Right lobe of liver (tissue), 6 donors: ENCODE results near the gene RTF1. TPM values are rescaled to one million over a fixed set of nuclear protein-coding genes. Genes with fewer than 3 reads are reported as not detected.
A peak's percentile ranks its signal among the peaks of the same experiment; 100 is the strongest.

ENCODE experiments used
- ATAC-seq, 4 donors: fragments of 200-7000 bp; cut with Tn5 transposase; one replicate each; pipeline ENCODE4 v1.9.1; 2020; ENCODE audit warnings: mild to moderate bottlenecking in 4 of 4, moderate library complexity in 4 of 4
- DNase-seq, 3 donors: peaks; one replicate each; pipeline ENCODE4 v3.0.0-alpha.2; 2020
- H3K27ac ChIP-seq, 3 donors: fragments of 200-600 bp; one replicate each; pipeline ENCODE4 v1.8.0; 2022
- H3K27me3 ChIP-seq, 2 donors: fragments of 200-600 bp; one replicate each; pipeline ENCODE4 v1.8.0; 2022
- H3K36me3 ChIP-seq, 4 donors: fragments of 200-600 bp; sonication (generic) in 1 of 4; one replicate each; pipeline versions ENCODE4 v1.5.1 to v1.8.0; 2017 to 2022; ENCODE audit warnings: control low read depth in 1 of 4
- H3K4me1 ChIP-seq, 4 donors: fragments of 200-600 bp; sonication (generic) in 1 of 4; one replicate each; pipeline versions ENCODE4 v1.5.1 to v1.8.0; 2017 to 2022; ENCODE audit warnings: control low read depth in 1 of 4
- H3K4me3 ChIP-seq, 3 donors: fragments of 200-600 bp; one replicate each; pipeline ENCODE4 v1.8.0; 2022
- H3K9me3 ChIP-seq, 4 donors: fragments of 200-600 bp; sonication (generic) in 1 of 4; one replicate each; pipeline versions ENCODE4 v1.5.1 to v1.8.0; 2017 to 2022; ENCODE audit warnings: control low read depth in 1 of 4
- POLR2A ChIP-seq: fragments of 450-650 bp; IDR thresholded peaks from one replicate; pipeline ENCODE4 v1.6.1; 2017; ENCODE audit warnings: antibody characterized with exemption, mild to moderate bottlenecking
- WGBS: methylation state at CpG from one replicate; pipeline ENCODE4 v1.1.6; 2018; ENCODE audit warnings: low coverage, low lambda C conversion rate; ENCODE audit not compliant: insufficient coverage; ENCODE audit errors: missing lambda C conversion rate; 5-methylcytosine and 5-hydroxymethylcytosine counted together
- intact Hi-C, 2 donors: fragments of 100-400 bp; cut with DNase I; formaldehyde crosslinking; loops; one replicate each; pipeline versions ENCODE4 v1.11.2 to v1.14.1; 2022
- total RNA-seq, 6 experiments: library from RNA; depleted of rRNA in 2 of 6; stranded (reverse); fragments of >200 nt in 2 of 6; fragmentation: NEBNext Ultra II Directional in 3 of 6; extraction: Animal tissue kit (Norgen Biotek cat#: 25700) in 3 of 6; gene quantifications; one replicate each; pipeline versions ENCODE4 v1.1.0 to v1.2.4, GENCODE V29; 2016 to 2023
- TF ChIP-seq, protein P1 (sequence below), 4 donors: fragments of 200-600 bp in 3 of 4; fragments of 450-650 bp in 1 of 4; IDR thresholded peaks; one replicate each; pipeline versions ENCODE4 v1.5.1 to v1.8.0; 2016 to 2022; ENCODE audit warnings: antibody characterized with exemption in 4 of 4, mild to moderate bottlenecking in 2 of 4
- donor health status: DM: no; HTN: yes; CAD: no.
- donor health status: DM: no; HTN: no; CAD: no.
- donor health status: DM: no; HTN: no; CAD: no.
- donor health status: DM: no; HTN: yes; CAD: no.
- donor health status: DM: no; HTN: yes; CAD: no.

RTF1 gene
- total RNA-seq, 6 experiments from 2014 or later = 10.5 to 21.5 (median 14.2) TPM

DNA sequence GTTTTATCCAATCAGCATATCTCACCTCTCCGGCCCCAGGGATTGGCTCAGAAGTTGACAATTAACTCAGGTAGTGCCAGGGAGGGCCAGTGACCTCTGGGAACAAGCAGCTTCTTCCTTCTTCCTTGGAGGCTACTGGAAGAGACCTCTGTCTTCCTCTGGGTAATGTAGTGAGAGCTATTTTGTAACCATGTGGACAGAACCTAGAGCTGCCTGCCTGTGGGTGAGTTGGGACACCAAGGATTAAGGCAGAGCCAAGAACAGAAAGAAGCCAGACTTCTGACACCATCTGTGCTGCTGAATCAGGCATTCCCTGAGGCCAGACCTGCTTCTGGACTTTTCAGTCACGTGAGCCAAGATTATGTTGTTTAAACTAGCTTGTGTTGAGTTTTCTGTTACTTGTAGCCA lies 8.7 kb upstream of the RTF1 start:
- ATAC-seq = peak in 1 of 4 donors; percentile 28

DNA sequence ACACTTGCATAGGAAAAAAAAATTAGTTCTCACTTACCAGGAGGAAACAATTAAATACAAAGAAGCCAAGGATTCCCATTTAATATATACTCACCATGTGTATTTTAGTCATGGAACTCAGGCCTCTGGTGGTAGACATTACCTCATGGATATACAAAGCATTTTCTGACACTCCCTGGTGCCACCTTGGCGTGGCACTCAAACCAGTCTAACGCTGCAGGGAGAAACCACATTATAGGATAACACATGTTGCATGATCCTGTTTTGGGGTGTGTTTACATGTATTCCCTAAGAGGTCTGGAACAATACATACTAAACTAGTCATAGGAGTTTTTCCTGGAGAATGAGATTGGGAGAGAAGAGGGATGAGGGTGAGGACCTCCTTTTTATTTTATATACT lies 5.9 kb upstream of the RTF1 start:
- Histone ChIP-seq H3K27ac (no peak overlapping the region), H3K4me3 (no peak overlapping the region), H3K27me3 (no peaks in the 10 kb centered on the region), H3K36me3 (no peaks in the 10 kb centered on the region), H3K9me3 (no peaks in the 10 kb centered on the region), H3K4me1 (peaks cover 0 to 1% (median 0%) of the 10 kb centered on the region in 4 donors)
- WGBS = 82% methylated on average over 2 of the region's 2 CpGs
- DNase-seq = no peak
- no peak for TF ChIP-seq POLR2A
- TF ChIP-seq, protein P1, sequence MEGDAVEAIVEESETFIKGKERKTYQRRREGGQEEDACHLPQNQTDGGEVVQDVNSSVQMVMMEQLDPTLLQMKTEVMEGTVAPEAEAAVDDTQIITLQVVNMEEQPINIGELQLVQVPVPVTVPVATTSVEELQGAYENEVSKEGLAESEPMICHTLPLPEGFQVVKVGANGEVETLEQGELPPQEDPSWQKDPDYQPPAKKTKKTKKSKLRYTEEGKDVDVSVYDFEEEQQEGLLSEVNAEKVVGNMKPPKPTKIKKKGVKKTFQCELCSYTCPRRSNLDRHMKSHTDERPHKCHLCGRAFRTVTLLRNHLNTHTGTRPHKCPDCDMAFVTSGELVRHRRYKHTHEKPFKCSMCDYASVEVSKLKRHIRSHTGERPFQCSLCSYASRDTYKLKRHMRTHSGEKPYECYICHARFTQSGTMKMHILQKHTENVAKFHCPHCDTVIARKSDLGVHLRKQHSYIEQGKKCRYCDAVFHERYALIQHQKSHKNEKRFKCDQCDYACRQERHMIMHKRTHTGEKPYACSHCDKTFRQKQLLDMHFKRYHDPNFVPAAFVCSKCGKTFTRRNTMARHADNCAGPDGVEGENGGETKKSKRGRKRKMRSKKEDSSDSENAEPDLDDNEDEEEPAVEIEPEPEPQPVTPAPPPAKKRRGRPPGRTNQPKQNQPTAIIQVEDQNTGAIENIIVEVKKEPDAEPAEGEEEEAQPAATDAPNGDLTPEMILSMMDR (IDR thresholded peaks at IDR 0.05) = no peak
- ATAC-seq = no peak
- intact Hi-C loops = no loop called here

More for the DNA sequence above, 8.7 kb upstream of the RTF1 start:
- H3K27ac ChIP-seq = no peak overlapping the region
- H3K4me1 ChIP-seq = peaks cover 0 to under 1% (median 0%) of the 10 kb centered on the region in 4 donors
- no peak for DNase-seq
- H3K4me3 ChIP-seq = no peak overlapping the region
- H3K27me3 ChIP-seq = no peaks in the 10 kb centered on the region
- no peak for TF ChIP-seq POLR2A
- TF ChIP-seq, protein P1 (IDR thresholded peaks at IDR 0.05) = no peak
- H3K9me3 ChIP-seq = no peaks in the 10 kb centered on the region
- H3K36me3 ChIP-seq = no peaks in the 10 kb centered on the region
- intact Hi-C loops = no loop called here
- WGBS = 11% methylated on average over 1 of the region's 2 CpGs

- 76% methylated on average over 3 of the region's 3 CpGs for WGBS
- DNase-seq (no peak), ATAC-seq (no peak)
- Histone ChIP-seq H3K36me3 (no peaks in the 10 kb centered on the region), H3K4me3 (no peak overlapping the region), H3K27me3 (no peaks in the 10 kb centered on the region), H3K9me3 (no peaks in the 10 kb centered on the region), H3K27ac (no peak overlapping the region), H3K4me1 (peaks cover 0 to 3% (median 0%) of the 10 kb centered on the region in 4 donors)
- TF ChIP-seq, protein P1 (IDR thresholded peaks at IDR 0.05) = no peak
- no peak for TF ChIP-seq POLR2A
- intact Hi-C loops = no loop called here
These were observed 5.5 kb upstream of the RTF1 start for GRCh38 chr15:41411441-41411840.

GRCh38 chr15:41416128-41416741 lies 660 bp upstream of the RTF1 start:
- Histone ChIP-seq H3K36me3 (no peaks in the 10 kb centered on the region), H3K4me1 (peaks cover 0 to 15% (median 5%) of the 10 kb centered on the region in 4 donors), H3K9me3 (no peaks in the 10 kb centered on the region), H3K27ac (peak overlapping the region; percentile 62 to 74 (median 63)), H3K4me3 (peak overlapping the region; percentile 92 to 98 (median 96)), H3K27me3 (no peaks in the 10 kb centered on the region)
- DNase-seq = no peak
- intact Hi-C loops = no loop called here
- ATAC-seq = peak; percentile 24 to 43 (median 35)
- WGBS = 23% methylated on average over 18 of the region's 20 CpGs
- TF ChIP-seq, protein P1 (IDR thresholded peaks at IDR 0.05) = no peak
- no peak for TF ChIP-seq POLR2A
